ENCODE results near the gene ADAM12. TPM values are rescaled to one million over a fixed set of nuclear protein-coding genes. Genes with fewer than 3 reads are reported as not detected.

The ADAM12 gene
- total and polyA plus RNA-seq, 2 donors (not counting 1 experiment from before 2014, with no cell fraction given), result 21.0 to 56.9 TPM

DNA sequence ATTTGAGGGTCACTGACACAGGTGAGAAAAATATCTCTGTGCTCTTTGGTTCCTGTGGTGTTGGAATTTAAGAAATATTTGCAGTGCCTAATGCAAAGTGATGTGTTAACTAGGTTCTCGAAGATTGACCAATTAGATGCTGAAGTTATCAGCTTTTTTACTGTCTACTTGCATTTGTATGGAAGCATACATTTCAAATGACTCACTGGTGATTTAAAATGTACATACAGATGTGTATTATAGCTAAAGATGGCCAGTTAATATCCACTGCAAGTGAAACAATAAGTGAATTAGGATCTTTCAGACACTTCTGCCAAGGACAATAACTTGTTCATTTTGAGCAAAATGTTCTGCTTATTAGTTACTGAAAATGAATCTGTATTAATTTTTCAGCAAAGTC is 287.0 kb downstream of the ADAM12 start:
- no peak for DNase-seq (ENCODE audit: low read depth in 2 of 2)
- H4K20me1 ChIP-seq (ENCODE audit: control insufficient read depth, extremely low read depth, insufficient read depth, low read length), result no peaks in the 10 kb centered on the region
- no peak overlapping the region for H3K4me3 ChIP-seq (replicated peaks in 1 of 4; ENCODE audit: control extremely low read depth in 1 of 4, insufficient read depth in 1 of 4, low read depth in 3 of 4, low read length in 4 of 4)
- no peak overlapping the region for H3K4me2 ChIP-seq (ENCODE audit: extremely low read depth, insufficient read depth, low read length)
- no peak overlapping the region for H2AFZ ChIP-seq (ENCODE audit: low read length)
- H3K9ac ChIP-seq (ENCODE audit: insufficient read depth, low read length), result no peak overlapping the region
- no peak overlapping the region for H3K27ac ChIP-seq (ENCODE audit: insufficient read depth, low read length)
- no peaks in the 10 kb centered on the region for H3K4me1 ChIP-seq (ENCODE audit: control insufficient read depth, extremely low read depth, insufficient read depth, low read length)
- TF ChIP-seq EZH2 (IDR thresholded peaks at IDR 0.05; ENCODE audit: low read length, missing control alignments), result no peak
- TF ChIP-seq, protein P1, sequence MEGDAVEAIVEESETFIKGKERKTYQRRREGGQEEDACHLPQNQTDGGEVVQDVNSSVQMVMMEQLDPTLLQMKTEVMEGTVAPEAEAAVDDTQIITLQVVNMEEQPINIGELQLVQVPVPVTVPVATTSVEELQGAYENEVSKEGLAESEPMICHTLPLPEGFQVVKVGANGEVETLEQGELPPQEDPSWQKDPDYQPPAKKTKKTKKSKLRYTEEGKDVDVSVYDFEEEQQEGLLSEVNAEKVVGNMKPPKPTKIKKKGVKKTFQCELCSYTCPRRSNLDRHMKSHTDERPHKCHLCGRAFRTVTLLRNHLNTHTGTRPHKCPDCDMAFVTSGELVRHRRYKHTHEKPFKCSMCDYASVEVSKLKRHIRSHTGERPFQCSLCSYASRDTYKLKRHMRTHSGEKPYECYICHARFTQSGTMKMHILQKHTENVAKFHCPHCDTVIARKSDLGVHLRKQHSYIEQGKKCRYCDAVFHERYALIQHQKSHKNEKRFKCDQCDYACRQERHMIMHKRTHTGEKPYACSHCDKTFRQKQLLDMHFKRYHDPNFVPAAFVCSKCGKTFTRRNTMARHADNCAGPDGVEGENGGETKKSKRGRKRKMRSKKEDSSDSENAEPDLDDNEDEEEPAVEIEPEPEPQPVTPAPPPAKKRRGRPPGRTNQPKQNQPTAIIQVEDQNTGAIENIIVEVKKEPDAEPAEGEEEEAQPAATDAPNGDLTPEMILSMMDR (conservative IDR thresholded peaks at IDR 0.05 in 1 of 2, IDR thresholded peaks at IDR 0.05 in 1 of 2; ENCODE audit: low read depth in 1 of 2, low read length in 2 of 2), result no peak
- H3K36me3 ChIP-seq (ENCODE audit: control insufficient read depth, insufficient read depth, low read length), result no peaks in the 10 kb centered on the region
- H3K9me3 ChIP-seq (ENCODE audit: control insufficient read depth, insufficient read depth, low read depth, low read length), result no peaks in the 10 kb centered on the region
- H3K79me2 ChIP-seq (ENCODE audit: control insufficient read depth, insufficient read depth, low read length), result no peaks in the 10 kb centered on the region
- H3K27me3 ChIP-seq (ENCODE audit: control insufficient read depth, insufficient read depth, low read length), result no peaks in the 10 kb centered on the region

DNA sequence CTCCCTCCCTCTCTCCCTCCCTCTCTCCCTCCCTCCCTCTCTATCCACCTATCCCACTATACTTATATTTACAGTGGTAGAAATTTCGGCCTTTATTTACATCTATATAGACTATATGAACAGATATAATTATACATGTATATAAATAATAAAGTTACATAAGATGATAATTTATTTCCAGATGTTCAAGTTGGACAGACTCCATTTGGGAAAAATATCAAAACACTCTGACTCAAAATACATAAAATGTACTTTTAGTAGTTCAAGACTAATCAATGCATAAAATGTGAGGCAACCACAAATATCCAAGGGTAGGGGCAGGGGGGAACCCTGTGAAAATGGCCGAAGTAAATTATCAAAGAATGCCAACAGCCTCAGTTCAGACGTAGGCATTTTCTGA is 288.9 kb downstream of the ADAM12 start:
- TF ChIP-seq, protein P1 (conservative IDR thresholded peaks at IDR 0.05 in 1 of 2, IDR thresholded peaks at IDR 0.05 in 1 of 2; ENCODE audit: low read depth in 1 of 2, low read length in 2 of 2), result no peak
- no peak for TF ChIP-seq EZH2 (IDR thresholded peaks at IDR 0.05; ENCODE audit: low read length, missing control alignments)
- Histone ChIP-seq H3K36me3 (ENCODE audit: control insufficient read depth, insufficient read depth, low read length) (no peaks in the 10 kb centered on the region), H3K4me1 (ENCODE audit: control insufficient read depth, extremely low read depth, insufficient read depth, low read length) (no peaks in the 10 kb centered on the region)

DNA sequence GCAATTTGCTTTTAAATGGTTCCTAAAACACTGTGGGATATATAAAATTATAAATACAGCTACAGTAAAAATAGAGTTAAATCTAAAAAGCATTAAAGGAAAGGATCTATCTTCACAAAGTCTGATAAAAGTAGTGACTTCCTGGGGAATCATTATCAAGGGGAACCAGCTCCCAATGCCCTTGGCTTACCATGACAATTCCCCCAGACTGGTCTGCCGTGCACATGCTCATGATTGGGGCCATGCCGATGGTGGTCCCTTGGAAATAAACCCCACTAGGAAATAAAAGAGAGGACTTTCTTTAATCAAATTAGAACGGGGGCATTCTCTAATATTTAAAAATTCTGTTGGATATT is 290.1 kb downstream of the ADAM12 start:
- Histone ChIP-seq H3K27me3 (ENCODE audit: control insufficient read depth, insufficient read depth, low read length) (no peaks in the 10 kb centered on the region), H4K20me1 (ENCODE audit: control insufficient read depth, extremely low read depth, insufficient read depth, low read length) (no peaks in the 10 kb centered on the region), H3K9me3 (ENCODE audit: control insufficient read depth, insufficient read depth, low read depth, low read length) (no peaks in the 10 kb centered on the region), H3K4me1 (ENCODE audit: control insufficient read depth, extremely low read depth, insufficient read depth, low read length) (no peaks in the 10 kb centered on the region), H3K36me3 (ENCODE audit: control insufficient read depth, insufficient read depth, low read length) (no peaks in the 10 kb centered on the region), H3K27ac (ENCODE audit: insufficient read depth, low read length) (no peak overlapping the region), H3K79me2 (ENCODE audit: control insufficient read depth, insufficient read depth, low read length) (no peaks in the 10 kb centered on the region), H3K4me3 (replicated peaks in 1 of 4; ENCODE audit: control extremely low read depth in 1 of 4, insufficient read depth in 1 of 4, low read depth in 3 of 4, low read length in 4 of 4) (no peak overlapping the region), H3K4me2 (ENCODE audit: extremely low read depth, insufficient read depth, low read length) (no peak overlapping the region), H2AFZ (ENCODE audit: low read length) (no peak overlapping the region), H3K9ac (ENCODE audit: insufficient read depth, low read length) (no peak overlapping the region)
- TF ChIP-seq EZH2 (IDR thresholded peaks at IDR 0.05; ENCODE audit: low read length, missing control alignments), result no peak
- TF ChIP-seq, protein P1 (conservative IDR thresholded peaks at IDR 0.05 in 1 of 2, IDR thresholded peaks at IDR 0.05 in 1 of 2; ENCODE audit: low read depth in 1 of 2, low read length in 2 of 2), result no peak
- no peak for DNase-seq (ENCODE audit: low read depth in 2 of 2)

More for the DNA sequence above, 288.9 kb downstream of the ADAM12 start:
- no peak for DNase-seq (ENCODE audit: low read depth in 2 of 2)
- Histone ChIP-seq H4K20me1 (ENCODE audit: control insufficient read depth, extremely low read depth, insufficient read depth, low read length) (no peaks in the 10 kb centered on the region), H3K27me3 (ENCODE audit: control insufficient read depth, insufficient read depth, low read length) (no peaks in the 10 kb centered on the region), H2AFZ (ENCODE audit: low read length) (no peak overlapping the region), H3K9ac (ENCODE audit: insufficient read depth, low read length) (no peak overlapping the region), H3K27ac (ENCODE audit: insufficient read depth, low read length) (no peak overlapping the region), H3K9me3 (ENCODE audit: control insufficient read depth, insufficient read depth, low read depth, low read length) (no peaks in the 10 kb centered on the region), H3K79me2 (ENCODE audit: control insufficient read depth, insufficient read depth, low read length) (no peaks in the 10 kb centered on the region), H3K4me3 (replicated peaks in 1 of 4; ENCODE audit: control extremely low read depth in 1 of 4, insufficient read depth in 1 of 4, low read depth in 3 of 4, low read length in 4 of 4) (no peak overlapping the region), H3K4me2 (ENCODE audit: extremely low read depth, insufficient read depth, low read length) (no peak overlapping the region)

Data from fibroblast of lung (primary cell).